Measurements from ENCODE around the gene ADARB2.

Gene ADARB2

GRCh38 chr10:1663226-1663625 is 74.1 kb downstream of the ADARB2 start:
- WGBS, 2 donors (ENCODE audit: extremely low coverage in 2 of 2, insufficient read length in 2 of 2, insufficient replicate concordance in 1 of 2), result no CpG with 5 or more reads among the region's 17 CpGs

DNA sequence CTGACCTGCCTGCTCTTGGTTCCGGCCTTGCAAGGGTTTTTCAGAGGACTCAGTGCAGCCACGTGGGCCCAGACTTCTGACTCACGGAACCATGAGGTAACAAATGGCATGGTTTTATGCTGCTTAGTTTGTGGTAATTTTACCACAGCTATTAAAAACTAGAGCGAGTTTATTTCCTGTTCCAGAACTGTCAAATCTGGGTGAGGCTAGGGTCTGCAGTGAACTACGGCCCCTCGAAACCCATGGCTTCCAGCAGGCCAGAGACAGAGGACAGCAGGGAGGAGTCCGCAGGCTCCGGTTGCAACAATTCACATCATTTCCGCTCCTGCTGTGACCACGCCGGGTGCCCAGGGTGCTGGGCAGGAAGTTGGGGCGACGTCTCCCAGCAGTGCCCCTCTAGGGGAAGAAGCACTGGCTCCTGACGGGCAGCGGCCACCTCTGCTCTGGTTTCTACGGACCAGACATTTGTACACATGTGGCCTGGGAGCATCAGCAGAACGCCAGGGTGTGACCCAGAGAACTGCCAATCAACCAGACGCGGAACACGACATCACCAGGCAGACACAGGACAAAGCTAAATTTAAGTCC is 74.8 kb downstream of the ADARB2 start:
- Histone ChIP-seq H3K36me3 (replicated peaks in 1 of 2; ENCODE audit: control insufficient read depth in 2 of 2, insufficient read depth in 2 of 2, low read length in 2 of 2) (no peaks in the 10 kb centered on the region), H2BK15ac (ENCODE audit: low read length) (no peak overlapping the region), H3K4me3 (ENCODE audit: low read length in 2 of 2) (no peak overlapping the region), H2BK5ac (ENCODE audit: low read length) (no peak overlapping the region), H3K27ac (replicated peaks; ENCODE audit: low read length) (no peak overlapping the region), H3K9ac (ENCODE audit: low read depth, low read length, poor library complexity) (no peak overlapping the region), H3K9me3 (replicated peaks in 1 of 2; ENCODE audit: control insufficient read depth in 2 of 2, insufficient read depth in 1 of 2, low read depth in 1 of 2, low read length in 2 of 2) (peaks cover 0 to 7% of the 10 kb centered on the region in 2 donors), H3K4me1 (ENCODE audit: control insufficient read depth in 2 of 2, insufficient read depth in 1 of 2, low read depth in 1 of 2, low read length in 2 of 2) (peaks cover 0 to 11% of the 10 kb centered on the region in 2 donors), H3K79me1 (ENCODE audit: low read depth, low read length) (peaks cover 2% of the 10 kb centered on the region), H3K4me2 (ENCODE audit: insufficient read depth, low read length, poor library complexity, severe bottlenecking) (no peak overlapping the region), H2AK5ac (ENCODE audit: low read depth, low read length) (no peak overlapping the region), H4K91ac (ENCODE audit: low read depth, low read length, poor library complexity) (no peak overlapping the region), H3K18ac (ENCODE audit: low read length) (peak overlapping the region; percentile 33), H2BK12ac (ENCODE audit: low read length) (no peak overlapping the region), H4K8ac (ENCODE audit: low read depth, low read length) (no peak overlapping the region), H3K4ac (ENCODE audit: low read length) (no peak overlapping the region), H3K14ac (ENCODE audit: low read length) (no peak overlapping the region), H2AFZ (ENCODE audit: low read length) (no peak overlapping the region), H2BK120ac (ENCODE audit: low read depth, low read length) (no peak overlapping the region), H3K27me3 (ENCODE audit: control insufficient read depth in 3 of 3, insufficient read depth in 3 of 3, low read depth in 1 of 3, low read length in 3 of 3) (no peaks in the 10 kb centered on the region), H3K23ac (ENCODE audit: low read depth, low read length, poor library complexity) (peak overlapping the region; percentile 67)
- no peak for DNase-seq (ENCODE audit: low spot score)
- WGBS, 2 donors (ENCODE audit: extremely low coverage in 2 of 2, insufficient read length in 2 of 2, insufficient replicate concordance in 1 of 2), result no CpG with 5 or more reads among the region's 20 CpGs

More at GRCh38 chr10:1663226-1663625, 74.1 kb downstream of the ADARB2 start:
- Histone ChIP-seq H2BK5ac (ENCODE audit: low read length) (no peak overlapping the region), H2AFZ (ENCODE audit: low read length) (no peak overlapping the region), H3K4me1 (ENCODE audit: control insufficient read depth in 2 of 2, insufficient read depth in 1 of 2, low read depth in 1 of 2, low read length in 2 of 2) (peaks cover 0 to 10% of the 10 kb centered on the region in 2 donors), H3K79me1 (ENCODE audit: low read depth, low read length) (peaks cover 2% of the 10 kb centered on the region), H3K27ac (replicated peaks; ENCODE audit: low read length) (no peak overlapping the region), H3K14ac (ENCODE audit: low read length) (no peak overlapping the region), H4K91ac (ENCODE audit: low read depth, low read length, poor library complexity) (no peak overlapping the region), H3K4ac (ENCODE audit: low read length) (no peak overlapping the region), H2AK5ac (ENCODE audit: low read depth, low read length) (no peak overlapping the region), H3K4me2 (ENCODE audit: insufficient read depth, low read length, poor library complexity, severe bottlenecking) (no peak overlapping the region), H2BK120ac (ENCODE audit: low read depth, low read length) (no peak overlapping the region), H3K18ac (ENCODE audit: low read length) (no peak overlapping the region), H3K36me3 (replicated peaks in 1 of 2; ENCODE audit: control insufficient read depth in 2 of 2, insufficient read depth in 2 of 2, low read length in 2 of 2) (no peaks in the 10 kb centered on the region), H3K27me3 (ENCODE audit: control insufficient read depth in 3 of 3, insufficient read depth in 3 of 3, low read depth in 1 of 3, low read length in 3 of 3) (no peaks in the 10 kb centered on the region), H4K8ac (ENCODE audit: low read depth, low read length) (no peak overlapping the region), H2BK15ac (ENCODE audit: low read length) (no peak overlapping the region), H3K9ac (ENCODE audit: low read depth, low read length, poor library complexity) (no peak overlapping the region), H3K23ac (ENCODE audit: low read depth, low read length, poor library complexity) (no peak overlapping the region), H3K4me3 (ENCODE audit: low read length in 2 of 2) (no peak overlapping the region), H2BK12ac (ENCODE audit: low read length) (no peak overlapping the region), H3K9me3 (replicated peaks in 1 of 2; ENCODE audit: control insufficient read depth in 2 of 2, insufficient read depth in 1 of 2, low read depth in 1 of 2, low read length in 2 of 2) (peaks cover 0 to 7% of the 10 kb centered on the region in 2 donors)
- DNase-seq (ENCODE audit: low spot score), result no peak

GRCh38 chr10:1661859-1662437 is 75.4 kb downstream of the ADARB2 start:
- WGBS, 2 donors (ENCODE audit: extremely low coverage in 2 of 2, insufficient read length in 2 of 2, insufficient replicate concordance in 1 of 2), result no CpG with 5 or more reads among the region's 14 CpGs

DNA sequence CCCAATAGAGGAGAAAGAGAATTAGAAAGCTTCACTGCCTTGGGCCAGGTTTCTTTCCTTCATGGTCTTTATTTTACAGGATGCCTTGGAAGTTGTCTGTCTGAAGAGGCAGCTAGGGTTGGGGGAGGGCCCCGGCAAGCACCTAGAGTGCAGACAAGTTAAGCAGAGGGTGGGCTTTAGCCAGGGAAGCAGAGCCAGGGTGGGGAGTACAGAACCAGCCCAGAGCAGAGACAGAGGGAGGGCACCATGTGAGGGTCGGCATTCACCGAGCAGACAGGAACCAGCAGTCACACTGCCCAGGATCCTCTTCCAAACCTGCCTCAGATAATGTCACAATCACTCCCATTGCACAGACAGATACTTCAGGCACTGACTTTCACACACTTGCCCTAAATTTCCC is 75.9 kb downstream of the ADARB2 start:
- no peak overlapping the region for H3K9ac ChIP-seq (ENCODE audit: low read depth, low read length, poor library complexity)
- WGBS, 2 donors (ENCODE audit: extremely low coverage in 2 of 2, insufficient read length in 2 of 2, insufficient replicate concordance in 1 of 2), result no CpG with 5 or more reads among the region's 3 CpGs
- H2AK5ac ChIP-seq (ENCODE audit: low read depth, low read length), result peak overlapping the region; percentile 94

More at GRCh38 chr10:1661859-1662437, 75.4 kb downstream of the ADARB2 start:
- no peak overlapping the region for H2BK5ac ChIP-seq (ENCODE audit: low read length)
- H2BK12ac ChIP-seq (ENCODE audit: low read length), result no peak overlapping the region
- H3K27ac ChIP-seq (replicated peaks; ENCODE audit: low read length), result no peak overlapping the region
- no peak overlapping the region for H3K4me3 ChIP-seq (ENCODE audit: low read length in 2 of 2)
- peaks cover 0 to 7% of the 10 kb centered on the region in 2 donors for H3K9me3 ChIP-seq (replicated peaks in 1 of 2; ENCODE audit: control insufficient read depth in 2 of 2, insufficient read depth in 1 of 2, low read depth in 1 of 2, low read length in 2 of 2)
- no peak for DNase-seq (ENCODE audit: low spot score)
- H3K9ac ChIP-seq (ENCODE audit: low read depth, low read length, poor library complexity), result no peak overlapping the region
- H3K14ac ChIP-seq (ENCODE audit: low read length), result peak overlapping the region; percentile 63
- peaks cover 2% of the 10 kb centered on the region for H3K79me1 ChIP-seq (ENCODE audit: low read depth, low read length)
- peaks cover 0 to 12% of the 10 kb centered on the region in 2 donors for H3K4me1 ChIP-seq (ENCODE audit: control insufficient read depth in 2 of 2, insufficient read depth in 1 of 2, low read depth in 1 of 2, low read length in 2 of 2)
- no peaks in the 10 kb centered on the region for H3K36me3 ChIP-seq (replicated peaks in 1 of 2; ENCODE audit: control insufficient read depth in 2 of 2, insufficient read depth in 2 of 2, low read length in 2 of 2)
- H3K27me3 ChIP-seq (ENCODE audit: control insufficient read depth in 3 of 3, insufficient read depth in 3 of 3, low read depth in 1 of 3, low read length in 3 of 3), result no peaks in the 10 kb centered on the region
- no peak overlapping the region for H3K4ac ChIP-seq (ENCODE audit: low read length)
- H3K18ac ChIP-seq (ENCODE audit: low read length), result no peak overlapping the region
- H3K4me2 ChIP-seq (ENCODE audit: insufficient read depth, low read length, poor library complexity, severe bottlenecking), result no peak overlapping the region
- H2BK15ac ChIP-seq (ENCODE audit: low read length), result no peak overlapping the region
- no peak overlapping the region for H2AFZ ChIP-seq (ENCODE audit: low read length)
- no peak overlapping the region for H2BK120ac ChIP-seq (ENCODE audit: low read depth, low read length)
- H3K23ac ChIP-seq (ENCODE audit: low read depth, low read length, poor library complexity), result no peak overlapping the region
- H2AK5ac ChIP-seq (ENCODE audit: low read depth, low read length), result peak overlapping the region; percentile 94
- H4K8ac ChIP-seq (ENCODE audit: low read depth, low read length), result no peak overlapping the region
- no peak overlapping the region for H4K91ac ChIP-seq (ENCODE audit: low read depth, low read length, poor library complexity)

More for the DNA sequence above, 75.9 kb downstream of the ADARB2 start:
- Histone ChIP-seq H3K23ac (ENCODE audit: low read depth, low read length, poor library complexity) (no peak overlapping the region), H3K9me3 (replicated peaks in 1 of 2; ENCODE audit: control insufficient read depth in 2 of 2, insufficient read depth in 1 of 2, low read depth in 1 of 2, low read length in 2 of 2) (peaks cover 0 to 7% of the 10 kb centered on the region in 2 donors), H3K4ac (ENCODE audit: low read length) (no peak overlapping the region), H2BK120ac (ENCODE audit: low read depth, low read length) (no peak overlapping the region), H3K79me1 (ENCODE audit: low read depth, low read length) (peaks cover 2% of the 10 kb centered on the region), H2BK12ac (ENCODE audit: low read length) (no peak overlapping the region), H4K91ac (ENCODE audit: low read depth, low read length, poor library complexity) (no peak overlapping the region), H2BK15ac (ENCODE audit: low read length) (no peak overlapping the region), H4K8ac (ENCODE audit: low read depth, low read length) (no peak overlapping the region), H2AFZ (ENCODE audit: low read length) (no peak overlapping the region), H3K4me1 (ENCODE audit: control insufficient read depth in 2 of 2, insufficient read depth in 1 of 2, low read depth in 1 of 2, low read length in 2 of 2) (peaks cover 0 to 12% of the 10 kb centered on the region in 2 donors), H3K27ac (replicated peaks; ENCODE audit: low read length) (no peak overlapping the region), H3K4me2 (ENCODE audit: insufficient read depth, low read length, poor library complexity, severe bottlenecking) (no peak overlapping the region), H3K18ac (ENCODE audit: low read length) (peak overlapping the region; percentile 24), H3K14ac (ENCODE audit: low read length) (peak overlapping the region; percentile 63), H3K4me3 (ENCODE audit: low read length in 2 of 2) (no peak overlapping the region), H3K27me3 (ENCODE audit: control insufficient read depth in 3 of 3, insufficient read depth in 3 of 3, low read depth in 1 of 3, low read length in 3 of 3) (no peaks in the 10 kb centered on the region), H2BK5ac (ENCODE audit: low read length) (no peak overlapping the region), H3K36me3 (replicated peaks in 1 of 2; ENCODE audit: control insufficient read depth in 2 of 2, insufficient read depth in 2 of 2, low read length in 2 of 2) (no peaks in the 10 kb centered on the region)
- no peak for DNase-seq (ENCODE audit: low spot score)
